Loucy (cell line): Measurements from ENCODE around the gene CXorf65.

ENCODE experiments used
- H2AFZ ChIP-seq: fragments of 200-600 bp; sonication (generic); 2 replicates; pipeline ENCODE4 v1.6.0; 2016; ENCODE audit warnings: antibody characterized with exemption, mild to moderate bottlenecking, low read length, moderate library complexity
- H3F3A ChIP-seq: fragments of 200-600 bp; 2 replicates; pipeline ENCODE4 v1.6.0; 2016; ENCODE audit warnings: antibody characterized with exemption, low read depth, mild to moderate bottlenecking
- H3K27me3 ChIP-seq: fragments of 200-600 bp; sonication (generic); 2 replicates; pipeline ENCODE4 v1.6.1; 2014; ENCODE audit warnings: low read length, mild to moderate bottlenecking; ENCODE audit not compliant: insufficient read depth, poor library complexity, severe bottlenecking
- H3K36me3 ChIP-seq: fragments of 200-600 bp; sonication (generic); 2 replicates; pipeline ENCODE4 v1.6.1; 2016; ENCODE audit warnings: low read length; ENCODE audit not compliant: insufficient read depth
- H3K4me1 ChIP-seq: fragments of 200-600 bp; sonication (generic); 2 replicates; pipeline ENCODE4 v1.5.1; 2014; ENCODE audit warnings: low read length, mild to moderate bottlenecking; ENCODE audit not compliant: insufficient read depth, poor library complexity, severe bottlenecking
- H3K4me2 ChIP-seq: fragments of 200-600 bp; sonication (generic); 2 replicates; pipeline ENCODE4 v1.6.0; 2014; ENCODE audit warnings: antibody characterized with exemption, low read length, low read depth, mild to moderate bottlenecking; ENCODE audit not compliant: poor library complexity, severe bottlenecking
- H3K4me3 ChIP-seq: fragments of 200-600 bp; sonication (generic); 2 replicates; pipeline ENCODE4 v1.5.1; 2014; ENCODE audit warnings: low read length, mild to moderate bottlenecking, mixed read lengths; ENCODE audit not compliant: poor library complexity, severe bottlenecking
- H3K79me2 ChIP-seq: fragments of 200-600 bp; sonication (generic); 2 replicates; pipeline ENCODE4 v1.6.1; 2014; ENCODE audit warnings: low read length; ENCODE audit not compliant: insufficient read depth
- H3K9ac ChIP-seq: fragments of 200-600 bp; sonication (generic); 2 replicates; pipeline ENCODE4 v1.6.0; 2014; ENCODE audit warnings: mild to moderate bottlenecking, low read depth, low read length, moderate library complexity; ENCODE audit not compliant: poor library complexity, severe bottlenecking
- H3K9me2 ChIP-seq: fragments of 200-600 bp; sonication (generic); replicated peaks from 2 replicates; pipeline ENCODE4 v1.6.1; 2016; ENCODE audit warnings: low read depth, low read length, mixed read lengths
- H3K9me3 ChIP-seq: fragments of 200-600 bp; sonication (generic); 2 replicates; pipeline ENCODE4 v1.6.1; 2014; ENCODE audit warnings: mild to moderate bottlenecking, antibody characterized with exemption, low read length, low read depth; ENCODE audit not compliant: insufficient read depth
- H4K20me1 ChIP-seq: fragments of 200-600 bp; sonication (generic); 2 replicates; pipeline ENCODE4 v1.6.0; 2014; ENCODE audit warnings: antibody characterized with exemption, low read length, mild to moderate bottlenecking; ENCODE audit not compliant: insufficient read depth, poor library complexity, severe bottlenecking
- CTCF ChIP-seq: fragments of 200-600 bp; sonication (generic); conservative IDR thresholded peaks from 2 replicates; pipeline ENCODE4 v1.5.1; 2014; ENCODE audit warnings: mild to moderate bottlenecking, antibody characterized with exemption, low read length
- EZH2phosphoT487 ChIP-seq: fragments of 200-600 bp; IDR thresholded peaks from 2 replicates; pipeline ENCODE4 v1.6.1; 2018; ENCODE audit warnings: antibody characterized with exemption, mild to moderate bottlenecking, moderate library complexity, borderline replicate concordance

Gene CXorf65

GRCh38 chrX:71111921-71112431 is 5.4 kb upstream of the CXorf65 start:
- Histone ChIP-seq H3K4me3 (peak overlapping the region; percentile 96), H3K4me2 (peak overlapping the region; percentile 100)

GRCh38 chrX:71111141-71111843 is 4.8 kb upstream of the CXorf65 start, which contains the start of gene IL2RG:
Gene IL2RG (minus strand): TSS chrX:71111577. CDS start chrX:71111539, 38 bp downstream.
- peaks cover 8% of the 10 kb centered on the region for H3F3A ChIP-seq
- H3K79me2 ChIP-seq: peaks cover 54% of the 10 kb centered on the region
- TF ChIP-seq EZH2phosphoT487: no peak
- no peak for TF ChIP-seq CTCF
- H3K9ac ChIP-seq: peak within 1 kb of the TSS; percentile 100
- no peaks in the 10 kb centered on the region for H3K9me3 ChIP-seq
- H4K20me1 ChIP-seq: no peaks in the 10 kb centered on the region
- H3K36me3 ChIP-seq: no peaks in the 10 kb centered on the region
- peak within 1 kb of the TSS; percentile 96 for H3K4me3 ChIP-seq
- no peaks in the 10 kb centered on the region for H3K9me2 ChIP-seq
- H3K4me1 ChIP-seq: peaks cover 36% of the 10 kb centered on the region
- H2AFZ ChIP-seq: no peak within 1 kb of the TSS
- no peaks in the 10 kb centered on the region for H3K27me3 ChIP-seq
- peak within 1 kb of the TSS; percentile 100 for H3K4me2 ChIP-seq

More at GRCh38 chrX:71111921-71112431, 5.4 kb upstream of the CXorf65 start:
- H4K20me1 ChIP-seq: no peaks in the 10 kb centered on the region
- peaks cover 8% of the 10 kb centered on the region for H3F3A ChIP-seq
- H3K36me3 ChIP-seq: no peaks in the 10 kb centered on the region
- no peaks in the 10 kb centered on the region for H3K9me3 ChIP-seq
- H3K9me2 ChIP-seq: no peaks in the 10 kb centered on the region
- H3K4me1 ChIP-seq: peaks cover 31% of the 10 kb centered on the region
- H3K9ac ChIP-seq: peak overlapping the region; percentile 100
- H3K79me2 ChIP-seq: peaks cover 48% of the 10 kb centered on the region
- no peak for TF ChIP-seq CTCF
- no peak for TF ChIP-seq EZH2phosphoT487
- H2AFZ ChIP-seq: no peak overlapping the region
- H3K27me3 ChIP-seq: no peaks in the 10 kb centered on the region

- H3K4me3 ChIP-seq: peak overlapping the region; percentile 96
- H3K4me1 ChIP-seq: peaks cover 52% of the 10 kb centered on the region
- no peaks in the 10 kb centered on the region for H3K9me2 ChIP-seq
- no peaks in the 10 kb centered on the region for H3K36me3 ChIP-seq
- H3K4me2 ChIP-seq: peak overlapping the region; percentile 100
- peaks cover 11% of the 10 kb centered on the region for H3F3A ChIP-seq
- no peak for TF ChIP-seq EZH2phosphoT487
- no peak; the same call in 1 of the 2 replicates for TF ChIP-seq CTCF
- H3K9me3 ChIP-seq: no peaks in the 10 kb centered on the region
- H3K9ac ChIP-seq: peak overlapping the region; percentile 100
- peaks cover 73% of the 10 kb centered on the region for H3K79me2 ChIP-seq
- H3K27me3 ChIP-seq: no peaks in the 10 kb centered on the region
- no peak overlapping the region for H2AFZ ChIP-seq
- H4K20me1 ChIP-seq: no peaks in the 10 kb centered on the region
Observed at GRCh38 chrX:71109051-71109450, 2.5 kb upstream of the CXorf65 start.
